DOHH2 (cell line): ENCODE results near the gene RASSF4.

Experiments used
- H3F3A ChIP-seq: fragments of 200-600 bp; sonication (generic), shearing (Covaris generic); 2 replicates; pipeline ENCODE4 v1.6.0; 2016; ENCODE audit warnings: antibody characterized with exemption, mild to moderate bottlenecking; ENCODE audit not compliant: control insufficient read depth, insufficient read depth
- H3K27ac ChIP-seq: fragments of 200-600 bp; sonication (generic); 2 replicates; pipeline ENCODE4 v1.5.1; 2014; ENCODE audit warnings: low read depth, mild to moderate bottlenecking, low read length, moderate library complexity
- H3K27me3 ChIP-seq: fragments of 200-600 bp; sonication (generic); 2 replicates; pipeline ENCODE4 v1.6.1; 2014; ENCODE audit warnings: mild to moderate bottlenecking, low read length, mixed read lengths; ENCODE audit not compliant: control insufficient read depth
- H3K36me3 ChIP-seq: fragments of 200-600 bp; sonication (generic); 2 replicates; pipeline ENCODE4 v1.6.1; 2014; ENCODE audit warnings: mild to moderate bottlenecking, low read length, moderate library complexity, mixed read lengths; ENCODE audit not compliant: control insufficient read depth
- H3K4me1 ChIP-seq: fragments of 200-600 bp; sonication (generic); 2 replicates; pipeline ENCODE4 v1.6.1; 2014; ENCODE audit warnings: mild to moderate bottlenecking, low read length, mixed read lengths; ENCODE audit not compliant: control insufficient read depth
- H3K4me2 ChIP-seq: fragments of 200-600 bp; sonication (generic); 2 replicates; pipeline ENCODE4 v1.6.0; 2014; ENCODE audit warnings: mild to moderate bottlenecking, low read length, moderate library complexity
- H3K4me3 ChIP-seq: fragments of 200-600 bp; sonication (generic); 2 replicates; pipeline ENCODE4 v1.5.1; 2014; ENCODE audit warnings: mild to moderate bottlenecking, low read length, mixed read lengths
- H3K79me2 ChIP-seq: fragments of 200-600 bp; sonication (generic); 2 replicates; pipeline ENCODE4 v1.6.1; 2014; ENCODE audit warnings: mild to moderate bottlenecking, low read length, mixed read lengths; ENCODE audit not compliant: control insufficient read depth
- H3K9me2 ChIP-seq: fragments of 200-600 bp; sonication (generic); replicated peaks from 2 replicates; pipeline ENCODE4 v1.6.1; 2014; ENCODE audit warnings: mild to moderate bottlenecking, low read length, mixed read lengths; ENCODE audit not compliant: control insufficient read depth
- H3K9me3 ChIP-seq: fragments of 200-600 bp; sonication (generic); 2 replicates; pipeline ENCODE4 v1.6.1; 2014; ENCODE audit warnings: antibody characterized with exemption, low read length, mixed read lengths; ENCODE audit not compliant: control insufficient read depth, insufficient read depth
- H4K20me1 ChIP-seq: fragments of 200-600 bp; sonication (generic); 2 replicates; pipeline ENCODE4 v1.6.0; 2014; ENCODE audit warnings: low read depth, mild to moderate bottlenecking, antibody characterized with exemption, low read length, moderate library complexity; ENCODE audit not compliant: control insufficient read depth, insufficient read depth
- CTCF ChIP-seq: fragments of 200-600 bp; sonication (generic); IDR thresholded peaks from one replicate; pipeline ENCODE4 v1.5.1; 2014; ENCODE audit warnings: antibody characterized with exemption, mild to moderate bottlenecking, low read depth, low read length; ENCODE audit not compliant: poor library complexity, severe bottlenecking
- EZH2phosphoT487 ChIP-seq: fragments of 200-600 bp; sonication (generic); IDR thresholded peaks from 2 replicates; pipeline ENCODE4 v1.6.1; 2017; ENCODE audit warnings: borderline replicate concordance, mild to moderate bottlenecking, antibody characterized with exemption, low read length, moderate library complexity, mixed read lengths

Gene RASSF4

GRCh38 chr10:44925811-44926750 is 33.5 kb upstream of the RASSF4 start:
- Histone ChIP-seq H3K79me2 (no peaks in the 10 kb centered on the region), H3K27me3 (no peaks in the 10 kb centered on the region), H4K20me1 (no peaks in the 10 kb centered on the region), H3K9me3 (no peaks in the 10 kb centered on the region), H3K27ac (no peak overlapping the region), H3F3A (no peaks in the 10 kb centered on the region), H3K4me3 (no peak overlapping the region), H3K9me2 (no peaks in the 10 kb centered on the region), H3K4me2 (no peak overlapping the region), H3K36me3 (no peaks in the 10 kb centered on the region), H3K4me1 (no peaks in the 10 kb centered on the region)
- TF ChIP-seq EZH2phosphoT487 (no peak), CTCF (no peak)

GRCh38 chr10:44926751-44927351 is 32.8 kb upstream of the RASSF4 start:
- Histone ChIP-seq H3K4me3 (no peak overlapping the region), H3K27ac (no peak overlapping the region), H3K79me2 (no peaks in the 10 kb centered on the region), H3K4me1 (no peaks in the 10 kb centered on the region), H3F3A (no peaks in the 10 kb centered on the region), H3K27me3 (no peaks in the 10 kb centered on the region), H4K20me1 (no peaks in the 10 kb centered on the region), H3K36me3 (no peaks in the 10 kb centered on the region), H3K9me3 (no peaks in the 10 kb centered on the region), H3K9me2 (no peaks in the 10 kb centered on the region), H3K4me2 (no peak overlapping the region)
- TF ChIP-seq CTCF (no peak), EZH2phosphoT487 (no peak)

GRCh38 chr10:44927352-44927751 is 32.2 kb upstream of the RASSF4 start:
- Histone ChIP-seq H3K27me3 (no peaks in the 10 kb centered on the region), H3K9me3 (no peaks in the 10 kb centered on the region), H3K36me3 (no peaks in the 10 kb centered on the region), H4K20me1 (no peaks in the 10 kb centered on the region), H3K4me1 (no peaks in the 10 kb centered on the region), H3K9me2 (no peaks in the 10 kb centered on the region), H3F3A (no peaks in the 10 kb centered on the region), H3K79me2 (no peaks in the 10 kb centered on the region), H3K4me2 (no peak overlapping the region), H3K4me3 (no peak overlapping the region), H3K27ac (no peak overlapping the region)
- no peak for TF ChIP-seq CTCF
- TF ChIP-seq EZH2phosphoT487: no peak
